SK-N-SH (cell line): Measurements from ENCODE around the gene PARS2. TPM values are rescaled to one million over a fixed set of nuclear protein-coding genes. Genes with fewer than 3 reads are reported as not detected.

Experiments used
- CTCF ChIA-PET: fragments of 300-600, 350-600 bp; formaldehyde crosslinking; extraction: SDS; loops from one replicate; lab custom pipeline; 2021; lab: Yijun Ruan, JAX
- POLR2A ChIA-PET: fragments of 350-600 bp; sonication (Branson Sonifier 250); formaldehyde crosslinking; extraction: SDS; loops from one replicate; lab custom pipeline; 2020; ENCODE audit warnings: antibody characterized with exemption, inconsistent platforms; lab: Yijun Ruan, JAX
- DNase-seq: peaks from one replicate; pipeline ENCODE4 v3.0.0; 2012
- H2AFZ ChIP-seq: fragments of 200-600 bp; sonication (generic); 2 replicates; pipeline ENCODE4 v1.8.1; 2016; ENCODE audit warnings: antibody characterized with exemption, mild to moderate bottlenecking, low read depth
- H3F3A ChIP-seq: fragments of 200-600 bp; sonication (generic); replicated peaks from 2 replicates; pipeline ENCODE3; 2016; ENCODE audit warnings: antibody characterized with exemption, mild to moderate bottlenecking; ENCODE audit not compliant: insufficient read depth
- H3K27ac ChIP-seq, 2 experiments: fragments of 200-500 bp in 1 of 2; fragments of 200-600 bp in 1 of 2; sonication (Bioruptor generic) in 1 of 2; sonication (generic), shearing (Covaris generic) in 1 of 2; 2 replicates each; pipeline versions ENCODE4 v1.5.1 to v1.6.1; 2014 to 2016; ENCODE audit warnings: low read depth in 2 of 2, inconsistent platforms in 1 of 2, low read length in 1 of 2, mild to moderate bottlenecking in 1 of 2, mixed read lengths in 1 of 2
- H3K27me3 ChIP-seq: fragments of 200-600 bp; sonication (generic), shearing (Covaris generic); 2 replicates; pipeline ENCODE4 v1.6.1; 2016; ENCODE audit warnings: mixed run types; ENCODE audit not compliant: insufficient read depth
- H3K36me3 ChIP-seq, 2 experiments: fragments of 200-500 bp in 1 of 2; fragments of 200-600 bp in 1 of 2; sonication (Bioruptor generic) in 1 of 2; sonication (generic) in 1 of 2; replicated peaks in 1 of 2; 2 replicates each; pipeline versions ENCODE3 to v1.5.1; 2014 to 2016; ENCODE audit warnings: low read length in 1 of 2, mild to moderate bottlenecking in 1 of 2; ENCODE audit not compliant: insufficient read depth in 2 of 2, control insufficient read depth in 1 of 2
- H3K4me1 ChIP-seq, 2 experiments: fragments of 200-500 bp in 1 of 2; fragments of 200-600 bp in 1 of 2; sonication (Bioruptor generic) in 1 of 2; sonication (generic), shearing (Covaris generic) in 1 of 2; 2 replicates each; pipeline versions ENCODE4 v1.5.1 to v1.6.1; 2014 to 2016; ENCODE audit warnings: low read depth in 1 of 2, low read length in 1 of 2, mixed run types in 1 of 2; ENCODE audit not compliant: insufficient read depth in 2 of 2, control insufficient read depth in 1 of 2
- H3K4me2 ChIP-seq: fragments of 200-600 bp; sonication (generic), shearing (Covaris generic); 2 replicates; pipeline ENCODE4 v1.6.1; 2017; ENCODE audit warnings: mixed run types
- H3K4me3 ChIP-seq, 2 experiments: fragments of 200-500 bp in 1 of 2; fragments of 200-600 bp in 1 of 2; sonication (Bioruptor generic) in 1 of 2; sonication (generic), shearing (Covaris generic) in 1 of 2; 2 replicates each; pipeline versions ENCODE4 v1.5.1 to v1.8.1; 2014 to 2016; ENCODE audit warnings: low read depth in 2 of 2, inconsistent platforms in 1 of 2, low read length in 1 of 2, mild to moderate bottlenecking in 1 of 2, mixed read lengths in 1 of 2, moderate library complexity in 1 of 2
- H3K79me2 ChIP-seq: fragments of 200-600 bp; sonication (generic); 2 replicates; pipeline ENCODE4 v1.8.1; 2017; ENCODE audit warnings: mild to moderate bottlenecking; ENCODE audit not compliant: insufficient read depth
- H3K9ac ChIP-seq: fragments of 200-600 bp; sonication (generic); 2 replicates; pipeline ENCODE4 v1.6.1; 2017; ENCODE audit warnings: mixed run types
- H3K9me2 ChIP-seq: fragments of 200-600 bp; sonication (generic); 2 replicates; pipeline ENCODE4 v1.6.1; 2017; ENCODE audit warnings: mixed run types
- H3K9me3 ChIP-seq: fragments of 200-600 bp; sonication (generic); 2 replicates; pipeline ENCODE4 v1.6.1; 2017; ENCODE audit warnings: mixed run types, mild to moderate bottlenecking, moderate library complexity
- H4K20me1 ChIP-seq: fragments of 200-600 bp; sonication (generic); 2 replicates; pipeline ENCODE4 v1.6.1; 2017; ENCODE audit warnings: mild to moderate bottlenecking, mixed run types; ENCODE audit not compliant: insufficient read depth
- ELF1 ChIP-seq: IDR thresholded peaks from 2 replicates; pipeline ENCODE4 v1.4.0; 2012
- EP300 ChIP-seq, 2 experiments: IDR thresholded peaks; 2 replicates each; pipeline versions ENCODE4 v1.4.0 to v1.6.1; 2012; ENCODE audit warnings: borderline replicate concordance in 1 of 2, low read depth in 1 of 2, low read length in 1 of 2
- EZH2phosphoT487 ChIP-seq: fragments of 200-600 bp; sonication (generic); IDR thresholded peaks from 2 replicates; pipeline ENCODE4 v1.6.1; 2017; ENCODE audit warnings: low read depth, mixed run types, mild to moderate bottlenecking, antibody characterized with exemption, moderate library complexity, borderline replicate concordance
- FOXM1 ChIP-seq: IDR thresholded peaks from 2 replicates; pipeline ENCODE4 v1.4.0; 2012; ENCODE audit warnings: low read depth, mild to moderate bottlenecking
- GATA2 ChIP-seq: sonication (generic); formaldehyde crosslinking; IDR thresholded peaks from 2 replicates; pipeline ENCODE4 v1.5.0; 2020; ENCODE audit warnings: mild to moderate bottlenecking, missing genetic modification reagents
- IRF3 ChIP-seq: fragments of 150-350 bp; IDR thresholded peaks from 2 replicates; pipeline ENCODE4 v1.6.1; 2016; ENCODE audit warnings: mild to moderate bottlenecking, low read depth, low read length
- JUND ChIP-seq: IDR thresholded peaks from 2 replicates; pipeline ENCODE4 v1.4.0; 2012
- MAX ChIP-seq: IDR thresholded peaks from 2 replicates; pipeline ENCODE4 v1.4.0; 2012; ENCODE audit warnings: low read depth
- MEF2A ChIP-seq: IDR thresholded peaks from 2 replicates; pipeline ENCODE4 v1.4.0; 2012; ENCODE audit warnings: low read depth, borderline replicate concordance
- MXI1 ChIP-seq: IDR thresholded peaks from 2 replicates; pipeline ENCODE4 v1.6.1; 2012; ENCODE audit warnings: mild to moderate bottlenecking, low read depth, low read length, improper control_type of control experiment
- NRF1 ChIP-seq: IDR thresholded peaks from 2 replicates; pipeline ENCODE4 v1.6.1; 2012; ENCODE audit warnings: low read depth, mild to moderate bottlenecking, low read length
- PBX3 ChIP-seq: IDR thresholded peaks from 2 replicates; pipeline ENCODE4; 2012
- RAD21 ChIP-seq: IDR thresholded peaks from 2 replicates; pipeline ENCODE4 v1.6.1; 2012; ENCODE audit warnings: mild to moderate bottlenecking, low read length
- RCOR1 ChIP-seq: fragments of 150-350 bp; IDR thresholded peaks from 2 replicates; pipeline ENCODE4 v1.6.1; 2017; ENCODE audit warnings: antibody characterized with exemption, low read length
- RXRA ChIP-seq: IDR thresholded peaks from 2 replicates; pipeline ENCODE4 v1.4.0; 2012; ENCODE audit warnings: low read depth, mild to moderate bottlenecking, borderline replicate concordance
- TAF1 ChIP-seq: IDR thresholded peaks from 2 replicates; pipeline ENCODE4 v1.6.1; 2012; ENCODE audit warnings: low read depth, mild to moderate bottlenecking, low read length, moderate library complexity, borderline replicate concordance
- TEAD4 ChIP-seq: IDR thresholded peaks from 2 replicates; pipeline ENCODE4 v1.4.0; 2012; ENCODE audit warnings: mild to moderate bottlenecking, borderline replicate concordance; ENCODE audit not compliant: insufficient read depth
- USF2 ChIP-seq: fragments of 150-350 bp; IDR thresholded peaks from 2 replicates; pipeline ENCODE4 v1.6.1; 2017; ENCODE audit warnings: antibody characterized with exemption, low read length, low read depth, borderline replicate concordance
- WGBS: methylation state at CpG from one replicate; pipeline ENCODE4 v1.1.6; 2017; ENCODE audit warnings: low lambda C conversion rate; 5-methylcytosine and 5-hydroxymethylcytosine counted together
- polyA plus RNA-seq, 3 experiments: library from polyadenylated mRNA; depleted of rRNA; stranded (reverse); fragments of >200 nt; gene quantifications; 2 replicates each; pipeline ENCODE4 v1.2.3, GENCODE V29; 2012

The PARS2 gene
- polyA plus RNA-seq, 1 of the 3 experiments (the other 2 are of a cell fraction), result 3.2 TPM

- Histone ChIP-seq H3K9me2 (no peaks in the 10 kb centered on the region), H3K79me2 (no peaks in the 10 kb centered on the region), H4K20me1 (no peaks in the 10 kb centered on the region), H3K27ac (no peak overlapping the region), H3K4me1 (no peaks in the 10 kb centered on the region; a peak in 1 of 4 replicates), H2AFZ (no peak overlapping the region), H3K4me3 (no peak overlapping the region), H3K4me2 (no peak overlapping the region), H3K36me3 (peaks cover 12 to 39% of the 10 kb centered on the region in 2 experiments), H3F3A (no peaks in the 10 kb centered on the region), H3K27me3 (no peaks in the 10 kb centered on the region), H3K9ac (no peak overlapping the region), H3K9me3 (no peaks in the 10 kb centered on the region)
- WGBS, result 85% methylated on average over 4 of the region's 4 CpGs
- TF ChIP-seq TAF1 (no peak), MAX (no peak), RAD21 (no peak), MXI1 (no peak), GATA2 (CRISPR knock-in tag) (no peak), NRF1 (no peak), FOXM1 (no peak), EZH2phosphoT487 (no peak), JUND (no peak), IRF3 (no peak), MEF2A (no peak), EP300 (IDR thresholded peaks at IDR 0.05; ENCODE audit: borderline replicate concordance in 1 of 2, low read depth in 1 of 2, low read length in 1 of 2) (no peak), RXRA (no peak), TEAD4 (no peak), ELF1 (no peak), RCOR1 (no peak), PBX3 (no peak)
- CTCF ChIA-PET, result no interaction called here
- DNase-seq, result no peak
- POLR2A ChIA-PET, result no interaction called here
These were observed 22.0 kb downstream of the PARS2 start for GRCh38 chr1:54742282-54742681.

GRCh38 chr1:54741531-54741930 is 22.8 kb downstream of the PARS2 start:
- Histone ChIP-seq H3K9me3 (no peaks in the 10 kb centered on the region), H3K4me2 (no peak overlapping the region), H3K36me3 (peaks cover 16 to 47% of the 10 kb centered on the region in 2 experiments), H3F3A (no peaks in the 10 kb centered on the region), H3K9me2 (no peaks in the 10 kb centered on the region), H3K9ac (no peak overlapping the region), H4K20me1 (no peaks in the 10 kb centered on the region), H3K4me3 (no peak overlapping the region), H2AFZ (no peak overlapping the region), H3K27ac (no peak overlapping the region)
- ChIA-PET CTCF (no interaction called here), POLR2A (no interaction called here)
- 78% methylated on average over 4 of the region's 4 CpGs for WGBS
- DNase-seq, result no peak
- no peak for TF ChIP-seq RXRA
- no peak for TF ChIP-seq USF2
- TF ChIP-seq, all 33 proteins: peak for 0
- Histone ChIP-seq H3K27me3 (no peaks in the 10 kb centered on the region), H3K79me2 (no peaks in the 10 kb centered on the region), H3K4me1 (no peaks in the 10 kb centered on the region)
